PC-9 (cell line): ENCODE measurements around the gene MSI2. TPM values are rescaled to one million over a fixed set of nuclear protein-coding genes. Genes with fewer than 3 reads are reported as not detected.

Experiments used
- BruUV-seq: library from RNA; stranded (reverse); fragments of 400-500 nt; replicated peaks from 2 replicates; lab custom pipeline; 2021; lab: Mats Ljungman, UMichigan
- CTCF ChIA-PET: fragments of 300-600 bp; sonication (Branson Sonifier 250); formaldehyde crosslinking; loops from one replicate; lab custom pipeline; 2022; ENCODE audit warnings: antibody characterized with exemption; lab: Charles Lee
- POLR2A ChIA-PET: fragments of 300-600 bp; sonication (Branson Sonifier 250); formaldehyde crosslinking; loops from one replicate; lab custom pipeline; 2022; ENCODE audit warnings: antibody characterized with exemption; ENCODE audit not compliant: unreplicated experiment; lab: Charles Lee
- DNase-seq, 2 experiments: peaks; one replicate each; pipeline versions ENCODE4 v3.0.0 to v3.0.0-alpha.2; 2015 to 2022; ENCODE audit warnings: mixed read lengths in 1 of 2
- H2AFZ ChIP-seq: fragments of 200-600 bp; sonication (generic); 2 replicates; pipeline ENCODE4 v1.8.1; 2017; ENCODE audit warnings: antibody characterized with exemption
- H3F3A ChIP-seq: fragments of 200-600 bp; sonication (generic); 2 replicates; pipeline ENCODE4 v1.8.1; 2017; ENCODE audit warnings: antibody characterized with exemption, mild to moderate bottlenecking, low read depth; ENCODE audit not compliant: insufficient read depth
- H3K27ac ChIP-seq: fragments of 200-600 bp; sonication (generic); 2 replicates; pipeline ENCODE4 v1.6.1; 2016; ENCODE audit warnings: mixed run types
- H3K27me3 ChIP-seq: fragments of 200-600 bp; sonication (generic); 2 replicates; pipeline ENCODE4 v1.6.1; 2016; ENCODE audit warnings: low read depth, mixed run types; ENCODE audit not compliant: insufficient read depth
- H3K36me3 ChIP-seq: fragments of 200-600 bp; sonication (generic); 2 replicates; pipeline ENCODE4 v1.6.1; 2016; ENCODE audit warnings: low read depth, mixed run types
- H3K4me1 ChIP-seq: fragments of 200-600 bp; sonication (generic); replicated peaks from 2 replicates; pipeline ENCODE4 v1.6.1; 2016; ENCODE audit warnings: mixed run types; ENCODE audit not compliant: insufficient read depth
- H3K4me2 ChIP-seq: fragments of 200-600 bp; sonication (generic); 2 replicates; pipeline ENCODE4 v1.6.1; 2017; ENCODE audit warnings: mixed run types
- H3K4me3 ChIP-seq: fragments of 200-600 bp; sonication (generic); 2 replicates; pipeline ENCODE4 v1.6.1; 2016; ENCODE audit warnings: mixed run types
- H3K79me2 ChIP-seq: fragments of 200-600 bp; sonication (generic); 2 replicates; pipeline ENCODE4 v1.6.1; 2017; ENCODE audit warnings: low read depth, mixed run types
- H3K9me2 ChIP-seq: fragments of 200-600 bp; sonication (generic); 2 replicates; pipeline ENCODE4 v1.8.1; 2017; ENCODE audit warnings: mild to moderate bottlenecking; ENCODE audit not compliant: insufficient read depth
- H3K9me3 ChIP-seq: fragments of 200-600 bp; sonication (generic); 2 replicates; pipeline ENCODE4 v1.8.1; 2016; ENCODE audit warnings: low read depth; ENCODE audit not compliant: insufficient read depth
- H4K20me1 ChIP-seq: fragments of 200-600 bp; sonication (generic); 2 replicates; pipeline ENCODE4 v1.8.1; 2017; ENCODE audit not compliant: insufficient read depth
- EZH2 ChIP-seq: fragments of 200-600 bp; sonication (generic); IDR thresholded peaks from 2 replicates; pipeline ENCODE4 v1.8.0; 2017; ENCODE audit warnings: antibody characterized with exemption, low read depth
- intact Hi-C: fragments of 100-400 bp; cut with micrococcal nuclease; formaldehyde crosslinking; loops from one replicate; pipeline ENCODE4 v1.10.0; 2022; ENCODE audit not compliant: unreplicated experiment
- total RNA-seq: library from RNA; stranded (reverse); gene quantifications from 2 replicates; pipeline ENCODE4 v1.2.3, GENCODE V29; 2021
- TF ChIP-seq, protein P1 (sequence below): fragments of 200-600 bp; sonication (generic); conservative IDR thresholded peaks from 2 replicates; pipeline ENCODE4 v1.6.1; 2017; ENCODE audit warnings: mixed run types, antibody characterized with exemption, mild to moderate bottlenecking, moderate library complexity

MSI2 gene
- total RNA-seq, 1 experiment from 2014 or later: 15.7 TPM

DNA sequence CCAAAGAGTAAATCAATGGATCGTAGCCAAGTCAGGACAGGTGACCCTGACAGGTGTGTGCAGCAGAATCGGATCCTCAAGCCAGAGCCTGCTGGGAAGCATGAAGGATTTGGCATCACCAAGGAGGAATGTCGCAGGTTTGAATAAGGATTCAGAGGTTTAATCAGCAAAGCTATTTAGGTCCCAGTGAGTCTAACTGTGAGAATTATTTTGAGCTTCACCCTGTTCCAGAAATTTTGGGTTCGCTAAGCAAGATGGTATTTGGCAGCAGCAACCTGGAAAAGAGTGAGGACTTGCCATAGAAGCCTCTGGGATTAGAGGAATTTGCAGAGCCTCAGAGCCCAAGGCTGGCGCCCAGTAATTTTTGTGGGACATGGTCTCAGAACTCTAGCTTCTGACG is 315.7 kb downstream of the MSI2 start:
- intact Hi-C loops: no loop called here
- H3K9me3 ChIP-seq: no peaks in the 10 kb centered on the region
- no peak for DNase-seq
- H3K27me3 ChIP-seq: peaks cover 23% of the 10 kb centered on the region
- no peaks in the 10 kb centered on the region for H3K36me3 ChIP-seq
- CTCF ChIA-PET: no interaction called here
- no peaks in the 10 kb centered on the region for H3K79me2 ChIP-seq
- no peak overlapping the region for H3K4me3 ChIP-seq
- no peaks in the 10 kb centered on the region for H3F3A ChIP-seq
- H3K9me2 ChIP-seq: no peaks in the 10 kb centered on the region; the same call in 1 of the 2 replicates
- POLR2A ChIA-PET: no interaction called here
- BruUV-seq: no TSS peak
- no peaks in the 10 kb centered on the region for H4K20me1 ChIP-seq
- H3K4me1 ChIP-seq: no peaks in the 10 kb centered on the region
- H3K4me2 ChIP-seq: no peak overlapping the region
- H3K27ac ChIP-seq: no peak overlapping the region
- TF ChIP-seq, protein P1, sequence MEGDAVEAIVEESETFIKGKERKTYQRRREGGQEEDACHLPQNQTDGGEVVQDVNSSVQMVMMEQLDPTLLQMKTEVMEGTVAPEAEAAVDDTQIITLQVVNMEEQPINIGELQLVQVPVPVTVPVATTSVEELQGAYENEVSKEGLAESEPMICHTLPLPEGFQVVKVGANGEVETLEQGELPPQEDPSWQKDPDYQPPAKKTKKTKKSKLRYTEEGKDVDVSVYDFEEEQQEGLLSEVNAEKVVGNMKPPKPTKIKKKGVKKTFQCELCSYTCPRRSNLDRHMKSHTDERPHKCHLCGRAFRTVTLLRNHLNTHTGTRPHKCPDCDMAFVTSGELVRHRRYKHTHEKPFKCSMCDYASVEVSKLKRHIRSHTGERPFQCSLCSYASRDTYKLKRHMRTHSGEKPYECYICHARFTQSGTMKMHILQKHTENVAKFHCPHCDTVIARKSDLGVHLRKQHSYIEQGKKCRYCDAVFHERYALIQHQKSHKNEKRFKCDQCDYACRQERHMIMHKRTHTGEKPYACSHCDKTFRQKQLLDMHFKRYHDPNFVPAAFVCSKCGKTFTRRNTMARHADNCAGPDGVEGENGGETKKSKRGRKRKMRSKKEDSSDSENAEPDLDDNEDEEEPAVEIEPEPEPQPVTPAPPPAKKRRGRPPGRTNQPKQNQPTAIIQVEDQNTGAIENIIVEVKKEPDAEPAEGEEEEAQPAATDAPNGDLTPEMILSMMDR: no peak
- TF ChIP-seq EZH2: no peak
- H2AFZ ChIP-seq: no peak overlapping the region

DNA sequence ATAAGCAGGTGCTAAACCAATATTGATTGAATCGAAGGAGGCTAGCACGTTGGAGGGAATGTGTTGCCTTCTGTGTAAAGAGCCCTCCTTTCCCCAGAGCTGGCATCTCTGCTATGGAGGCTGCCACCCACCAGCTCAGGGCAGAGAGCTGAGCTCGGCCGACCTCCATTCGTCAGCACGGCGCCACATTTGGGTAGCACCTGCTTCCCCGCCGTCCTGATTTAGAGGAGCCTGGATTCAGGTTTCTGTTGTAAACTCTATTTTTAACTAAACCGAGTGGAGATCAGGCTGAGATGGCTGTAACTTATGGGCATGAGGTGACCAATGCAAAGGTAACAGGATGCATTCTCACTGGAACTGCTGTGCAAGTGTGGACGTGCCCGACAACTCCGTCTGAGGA is 316.3 kb downstream of the MSI2 start:
- H3F3A ChIP-seq: no peaks in the 10 kb centered on the region
- peaks cover 24% of the 10 kb centered on the region for H3K27me3 ChIP-seq
- no peak overlapping the region for H2AFZ ChIP-seq
- no peaks in the 10 kb centered on the region for H3K4me1 ChIP-seq
- no peak overlapping the region for H3K27ac ChIP-seq
- ChIA-PET CTCF (no interaction called here), POLR2A (no interaction called here)
- no peak for DNase-seq
- H3K4me3 ChIP-seq: no peak overlapping the region
- no peaks in the 10 kb centered on the region for H4K20me1 ChIP-seq
- no peak overlapping the region for H3K4me2 ChIP-seq
- intact Hi-C loops: no loop called here
- H3K79me2 ChIP-seq: no peaks in the 10 kb centered on the region
- H3K36me3 ChIP-seq: no peaks in the 10 kb centered on the region
- no peaks in the 10 kb centered on the region for H3K9me3 ChIP-seq
- no TSS peak for BruUV-seq
- no peaks in the 10 kb centered on the region; the same call in 1 of the 2 replicates for H3K9me2 ChIP-seq
- TF ChIP-seq EZH2: no peak
- TF ChIP-seq, protein P1: no peak

DNA sequence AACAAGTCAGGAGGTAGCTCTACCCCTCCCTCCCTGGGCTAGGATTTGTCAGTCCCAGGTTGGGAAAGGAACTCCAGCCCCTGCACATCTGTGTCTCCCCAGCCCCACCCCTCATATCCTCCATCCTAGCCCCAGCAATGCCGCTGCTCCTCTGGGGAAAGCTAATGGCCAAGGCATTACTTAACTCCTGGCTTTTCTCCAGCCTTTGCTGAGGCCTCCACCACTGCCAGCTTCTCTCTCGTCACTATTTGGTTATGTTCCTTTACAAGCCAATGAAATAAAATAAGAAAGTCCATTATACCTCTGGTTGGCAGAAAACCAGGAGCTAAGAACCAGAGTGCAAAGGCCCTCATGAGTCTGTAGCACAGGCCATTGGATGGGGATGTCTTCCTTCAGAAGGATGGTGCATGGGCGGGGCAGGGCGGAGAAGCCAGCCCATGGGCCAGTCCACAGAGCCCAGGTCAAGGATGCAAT is 317.8 kb downstream of the MSI2 start:
- CTCF ChIA-PET: interaction anchor here (0.6 kb wide), 1 partner anchor 105 kb away, joined by 4 read pairs; no protein-coding TSS in a partner anchor
- Histone ChIP-seq H3K36me3 (no peaks in the 10 kb centered on the region), H3K79me2 (no peaks in the 10 kb centered on the region), H3K9me2 (no peaks in the 10 kb centered on the region; the same call in 1 of the 2 replicates), H4K20me1 (no peaks in the 10 kb centered on the region), H3K4me3 (no peak overlapping the region), H3K27ac (no peak overlapping the region), H3F3A (no peaks in the 10 kb centered on the region), H2AFZ (no peak overlapping the region), H3K4me2 (no peak overlapping the region), H3K4me1 (no peaks in the 10 kb centered on the region), H3K9me3 (no peaks in the 10 kb centered on the region), H3K27me3 (peaks cover 23% of the 10 kb centered on the region)
- no peak for DNase-seq
- no TSS peak for BruUV-seq
- intact Hi-C loops: no loop called here
- POLR2A ChIA-PET: no interaction called here
- TF ChIP-seq EZH2: no peak
- TF ChIP-seq, protein P1: no peak
